ENCODE results near the gene CALHM2. TPM values are rescaled to one million over a fixed set of nuclear protein-coding genes. Genes with fewer than 3 reads are reported as not detected.
A peak's percentile ranks its signal among the peaks of the same experiment; 100 is the strongest.

The CALHM2 gene
- total and polyA plus RNA-seq, 2 donors (not counting 1 experiment from before 2014, with no cell fraction given) = 16.3 to 42.8 TPM

GRCh38 chr10:103454026-103454425 lies 1.9 kb upstream of the CALHM2 start:
- DNase-seq (no peak), ATAC-seq (ENCODE audit: low read depth) (no peak)
- H3K4me1 ChIP-seq (ENCODE audit: control insufficient read depth in 2 of 2, insufficient read depth in 2 of 2, low read length in 2 of 2) = peaks cover 20 to 46% of the 10 kb centered on the region in 2 donors
- Mint-ChIP-seq H3K27me3 (no peaks in the 10 kb centered on the region), H3K4me1 (peaks cover 44% of the 10 kb centered on the region), H3K27ac (no peak overlapping the region), H3K4me3 (no peak overlapping the region), H3K9me3 (ENCODE audit: insufficient read depth) (no peaks in the 10 kb centered on the region)
- H4K20me1 ChIP-seq (ENCODE audit: control insufficient read depth, insufficient read depth, low read length, poor library complexity, severe bottlenecking) = no peaks in the 10 kb centered on the region
- H3K4me3 ChIP-seq (ENCODE audit: control extremely low read depth in 1 of 5, extremely low read depth in 1 of 5, insufficient read depth in 1 of 5, low read depth in 2 of 5, low read length in 4 of 5) = no peak overlapping the region
- H2AFZ ChIP-seq (ENCODE audit: insufficient read depth, low read depth, low read length, poor library complexity, severe bottlenecking) = no peak overlapping the region
- peaks cover 0 to 6% (median 0%) of the 10 kb centered on the region in 4 experiments for H3K27me3 ChIP-seq (replicated peaks in 1 of 4; ENCODE audit: control extremely low read depth in 1 of 4, control insufficient read depth in 3 of 4, insufficient read depth in 4 of 4, low read length in 3 of 4)
- WGBS (ENCODE audit: insufficient coverage) = no CpG with 5 or more reads among the region's 4 CpGs
- ChIA-PET POLR2A (no interaction called here), CTCF (interaction anchor here (4.2 to 7.1 kb wide), 3 partner anchors 22 to 36 kb away, joined by 25 to 50 read pairs (median 32); no protein-coding TSS in a partner anchor)
- no peak overlapping the region for H3K27ac ChIP-seq (ENCODE audit: low read length in 2 of 2)
- intact Hi-C loops (cut with micrococcal nuclease) = no loop called here
- TF ChIP-seq CTCF (IDR thresholded peaks at IDR 0.05) = no peak
- H3K36me3 ChIP-seq (replicated peaks in 1 of 2; ENCODE audit: control extremely low read depth in 1 of 2, control insufficient read depth in 1 of 2, extremely low read depth in 1 of 2, insufficient read depth in 2 of 2, low read length in 1 of 2) = peaks cover 0 to 5% of the 10 kb centered on the region in 2 experiments
- no peak overlapping the region for H3K9ac ChIP-seq (ENCODE audit: low read length)
- no peak overlapping the region for H3K4me2 ChIP-seq (replicated peaks; ENCODE audit: low read depth, low read length, poor library complexity, severe bottlenecking)
- H3K79me2 ChIP-seq (ENCODE audit: control insufficient read depth, insufficient read depth, low read length) = peaks cover 18% of the 10 kb centered on the region
- H3K9me3 ChIP-seq (ENCODE audit: control extremely low read depth in 1 of 3, control insufficient read depth in 2 of 3, insufficient read depth in 1 of 3, low read length in 2 of 3) = no peaks in the 10 kb centered on the region

GRCh38 chr10:103452506-103453230 lies 498 bp upstream of the CALHM2 start:
- no peaks in the 10 kb centered on the region for H3K27me3 Mint-ChIP-seq
- peaks cover 44% of the 10 kb centered on the region for H3K4me1 Mint-ChIP-seq
- Histone ChIP-seq H3K27me3 (replicated peaks in 1 of 4; ENCODE audit: control extremely low read depth in 1 of 4, control insufficient read depth in 3 of 4, insufficient read depth in 4 of 4, low read length in 3 of 4) (peaks cover 0 to 6% (median 0%) of the 10 kb centered on the region in 4 experiments), H3K36me3 (replicated peaks in 1 of 2; ENCODE audit: control extremely low read depth in 1 of 2, control insufficient read depth in 1 of 2, extremely low read depth in 1 of 2, insufficient read depth in 2 of 2, low read length in 1 of 2) (peaks cover 0 to 5% of the 10 kb centered on the region in 2 experiments), H3K4me2 (replicated peaks; ENCODE audit: low read depth, low read length, poor library complexity, severe bottlenecking) (peak overlapping the region; percentile 98), H3K79me2 (ENCODE audit: control insufficient read depth, insufficient read depth, low read length) (peaks cover 18% of the 10 kb centered on the region), H4K20me1 (ENCODE audit: control insufficient read depth, insufficient read depth, low read length, poor library complexity, severe bottlenecking) (no peaks in the 10 kb centered on the region), H3K4me1 (ENCODE audit: control insufficient read depth in 2 of 2, insufficient read depth in 2 of 2, low read length in 2 of 2) (peaks cover 20 to 39% of the 10 kb centered on the region in 2 donors), H2AFZ (ENCODE audit: insufficient read depth, low read depth, low read length, poor library complexity, severe bottlenecking) (peak overlapping the region; percentile 98), H3K9me3 (ENCODE audit: control extremely low read depth in 1 of 3, control insufficient read depth in 2 of 3, insufficient read depth in 1 of 3, low read length in 2 of 3) (no peaks in the 10 kb centered on the region), H3K9ac (ENCODE audit: low read length) (peak overlapping the region; percentile 90), H3K4me3 (ENCODE audit: control extremely low read depth in 1 of 5, extremely low read depth in 1 of 5, insufficient read depth in 1 of 5, low read depth in 2 of 5, low read length in 4 of 5) (peak overlapping the region; percentile 7 to 91 (median 64)), H3K27ac (ENCODE audit: low read length in 2 of 2) (peak overlapping the region; percentile 24 to 71)
- no peak for DNase-seq
- 36% methylated on average over 25 of the region's 27 CpGs for WGBS (ENCODE audit: insufficient coverage)
- POLR2A ChIA-PET = interaction anchor here (0.5 to 2.5 kb wide), 5 partner anchors 14 to 35 kb away, joined by 3 to 24 read pairs (median 6); no protein-coding TSS in a partner anchor
- peak overlapping the region; percentile 89 for H3K27ac Mint-ChIP-seq
- TF ChIP-seq CTCF (IDR thresholded peaks at IDR 0.05) = no peak
- TF ChIP-seq EZH2 (IDR thresholded peaks at IDR 0.05; ENCODE audit: borderline replicate concordance, insufficient read depth, low read depth, low read length, poor library complexity, severe bottlenecking) = no peak
- intact Hi-C loops (cut with micrococcal nuclease) = loop anchor here (1.0 kb wide), 2 partner anchors 19 to 30 kb away; no protein-coding TSS in a partner anchor
- CTCF ChIA-PET = interaction anchor here (0.6 to 7.1 kb wide), 12 partner anchors 10 to 1247 kb away, joined by 3 to 50 read pairs (median 6); no protein-coding TSS in a partner anchor
- H3K9me3 Mint-ChIP-seq (ENCODE audit: insufficient read depth) = no peaks in the 10 kb centered on the region
- H3K4me3 Mint-ChIP-seq = peak overlapping the region; percentile 93
- ATAC-seq (ENCODE audit: low read depth) = no peak

All from B cell (primary cell).